Small intestine (tissue), 7 donors: ENCODE measurements around the gene ADSS2. TPM values are rescaled to one million over a fixed set of nuclear protein-coding genes. Genes with fewer than 3 reads are reported as not detected.
A peak's percentile ranks its signal among the peaks of the same experiment; 100 is the strongest.
"Not testable (repeated sequence)": the region's sequence is repeated elsewhere in the genome, so short reads cannot be mapped to it uniquely, and the experiment has no call there.

Experiments used
- DNase-seq, 2 donors: peaks; one replicate each; pipeline versions ENCODE4 v3.0.0 to v3.0.0-alpha.2; 2013
- FAIRE-seq: peaks from 2 replicates; lab custom pipeline; 2012; peaks lifted over from hg19 to GRCh38; lab: Jason Lieb, UNC
- H3K27ac ChIP-seq, 3 donors: one replicate each; pipeline ENCODE4 v1.5.1; 2013; ENCODE audit warnings: low read length in 2 of 3, mild to moderate bottlenecking in 2 of 3, control low read depth in 1 of 3, inconsistent platforms in 1 of 3, low read depth in 1 of 3, moderate library complexity in 1 of 3
- H3K27me3 ChIP-seq, 3 donors: one replicate each; pipeline ENCODE4 v1.6.1; 2013; ENCODE audit warnings: low read length in 3 of 3, inconsistent platforms in 1 of 3; ENCODE audit not compliant: control insufficient read depth in 3 of 3, insufficient read depth in 3 of 3
- H3K36me3 ChIP-seq, 3 donors: one replicate each; pipeline ENCODE4 v1.6.1; 2013; ENCODE audit warnings: low read length in 3 of 3, inconsistent platforms in 1 of 3, low read depth in 1 of 3, mild to moderate bottlenecking in 1 of 3, moderate library complexity in 1 of 3; ENCODE audit not compliant: control insufficient read depth in 3 of 3, insufficient read depth in 2 of 3
- H3K4me1 ChIP-seq, 3 donors: one replicate each; pipeline ENCODE4 v1.6.1; 2013; ENCODE audit warnings: low read length in 2 of 3, inconsistent platforms in 1 of 3, low read depth in 1 of 3, mild to moderate bottlenecking in 1 of 3, moderate library complexity in 1 of 3; ENCODE audit not compliant: control insufficient read depth in 3 of 3, insufficient read depth in 2 of 3
- H3K4me3 ChIP-seq, 3 donors: one replicate each; pipeline ENCODE4 v1.5.1; 2013; ENCODE audit warnings: low read length in 3 of 3, control low read depth in 1 of 3, inconsistent platforms in 1 of 3, low read depth in 1 of 3, mild to moderate bottlenecking in 1 of 3, moderate library complexity in 1 of 3
- H3K9me3 ChIP-seq, 2 donors: one replicate each; pipeline ENCODE4 v1.6.1; 2013; ENCODE audit warnings: low read depth in 1 of 2, low read length in 1 of 2; ENCODE audit not compliant: control insufficient read depth in 2 of 2, insufficient read depth in 1 of 2
- WGBS, 3 donors: extraction: QIAGEN DNeasy Blood & Tissue Kit; methylation state at CpG; one replicate each; pipeline ENCODE4 v1.1.7; 2013; 5-methylcytosine and 5-hydroxymethylcytosine counted together
- polyA plus RNA-seq, 4 donors: library from polyadenylated mRNA; stranded (reverse) in 3 of 4; unstranded in 1 of 4; fragments of 200-250 nt in 3 of 4; fragments of 120-200 nt in 1 of 4; gene quantifications; one replicate each; pipeline versions ENCODE4 v1.2.1 to v1.2.3, GENCODE V29; 2013
- donor health status: healthy with polysubstance abuse.
- donor health status: control.
- donor health status: control.
- donor health status: Bipolar disorder and iron deficiency.
- donor health status: healthy.

ADSS2 gene
- polyA plus RNA-seq, 4 donors, result 18.1 to 56.2 (median 27.0) TPM

- not testable (repeated sequence) for H3K36me3 ChIP-seq, H3K4me1 ChIP-seq, FAIRE-seq, DNase-seq, H3K4me3 ChIP-seq, H3K27me3 ChIP-seq
- WGBS, 3 donors, result 91 to 93% (median 93%) methylated on average over 6 of the region's 6 CpGs
- Histone ChIP-seq H3K27ac (peak overlapping the region in 1 of 3 donors; percentile 62), H3K9me3 (peaks cover 0 to 11% of the 10 kb centered on the region in 2 donors)
Measured at GRCh38 chr1:244365262-244365661, 86.4 kb downstream of the ADSS2 start.

GRCh38 chr1:244362476-244362875, 89.2 kb downstream of the ADSS2 start:
- Histone ChIP-seq H3K4me1 (no peaks in the 10 kb centered on the region), H3K9me3 (peaks cover 0 to 11% of the 10 kb centered on the region in 2 donors), H3K27ac (peak overlapping the region in 2 of 3 donors; percentile 25 to 41), H3K36me3 (no peaks in the 10 kb centered on the region), H3K4me3 (no peak overlapping the region), H3K27me3 (no peaks in the 10 kb centered on the region)
- DNase-seq (no peak), FAIRE-seq (no peak)
- WGBS, 3 donors, result 61 to 84% (median 80%) methylated on average over 3 of the region's 3 CpGs

- peaks cover 0 to 11% of the 10 kb centered on the region in 2 donors for H3K9me3 ChIP-seq
- FAIRE-seq, result no peak
- H3K4me1 ChIP-seq, result no peaks in the 10 kb centered on the region
- DNase-seq, result peak in 1 of 2 donors; percentile 38
- H3K36me3 ChIP-seq, result no peaks in the 10 kb centered on the region
- 37 to 61% (median 58%) methylated on average over 5 of the region's 5 CpGs for WGBS, 3 donors
- no peaks in the 10 kb centered on the region for H3K27me3 ChIP-seq
- H3K27ac ChIP-seq, result peak overlapping the region in 2 of 3 donors; percentile 25 to 75
- no peak overlapping the region for H3K4me3 ChIP-seq
Measured at GRCh38 chr1:244361764-244362473, 89.8 kb downstream of the ADSS2 start.

Other genes with a start within 250 kb of the ADSS2 start
- gene CATSPERE, start 9.4 kb upstream of the ADSS2 start, polyA plus RNA-seq, result under 1 TPM in 2 of 4 donors, not detected in 2; 0.19 to 0.74 TPM
- gene DESI2, start 201.2 kb upstream of the ADSS2 start, polyA plus RNA-seq, result 10 to 100 TPM; 14.1 to 21.4 (median 17.7) TPM